ENCODE results near the gene DNAJB9.
A peak's percentile ranks its signal among the peaks of the same experiment; 100 is the strongest.

Gene DNAJB9

DNA sequence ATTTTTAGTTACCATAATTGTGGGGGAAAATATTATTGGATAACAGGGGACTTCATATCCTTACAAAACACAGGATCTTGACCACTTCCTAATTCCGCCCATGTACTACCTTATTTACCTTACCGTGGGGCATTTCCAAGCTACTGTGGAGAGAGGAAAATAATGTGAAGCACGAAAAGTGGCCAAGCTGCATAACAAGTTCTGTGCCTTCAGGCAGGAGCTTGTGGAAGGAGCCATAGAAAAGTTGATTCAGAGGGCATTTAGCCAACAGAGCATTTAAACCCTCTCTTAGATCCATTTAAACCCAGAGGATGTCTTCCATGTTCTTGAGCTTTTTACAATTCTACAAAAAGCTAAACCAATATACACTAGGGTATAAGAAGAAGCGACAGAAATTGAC lies 41.6 kb downstream of the DNAJB9 start:
- no peak for DNase-seq

DNA sequence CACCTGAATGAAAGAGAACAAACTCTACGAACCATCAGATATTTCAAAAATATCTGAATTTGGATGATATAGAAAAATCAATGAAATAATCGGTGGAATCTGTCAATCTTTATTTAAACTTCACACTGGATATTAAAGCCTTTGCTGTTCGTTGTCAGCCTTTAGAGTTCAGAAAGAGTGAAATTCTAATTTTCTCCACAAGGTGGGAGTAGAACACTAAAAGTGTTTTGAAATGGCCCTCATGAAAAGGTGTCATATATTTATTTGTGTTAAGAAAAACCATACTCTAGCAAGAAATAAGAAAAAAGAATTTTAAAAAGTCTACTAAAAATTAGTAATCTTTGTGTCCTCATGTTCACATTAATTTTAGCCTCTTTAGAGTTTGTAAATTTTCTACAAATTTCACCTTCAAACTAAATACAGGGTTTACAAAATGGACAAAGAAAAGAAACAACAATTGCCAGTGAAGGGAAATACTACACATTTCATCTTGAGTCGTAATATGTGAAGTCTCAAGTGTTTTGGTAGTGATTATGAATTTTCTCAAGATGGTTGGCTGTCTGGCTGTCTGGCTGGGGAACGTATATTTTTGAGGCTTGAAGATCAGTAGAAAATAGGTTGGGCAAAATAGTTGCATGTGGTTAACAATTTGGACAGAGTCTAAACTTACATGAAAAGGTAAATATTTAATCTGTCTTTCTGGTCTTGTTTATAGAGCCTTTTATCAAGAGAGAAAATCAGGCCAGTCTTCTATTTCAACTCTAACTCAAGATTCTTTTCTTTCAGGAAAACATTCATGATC lies 43.7 kb downstream of the DNAJB9 start:
- DNase-seq = peak; percentile 75

DNA sequence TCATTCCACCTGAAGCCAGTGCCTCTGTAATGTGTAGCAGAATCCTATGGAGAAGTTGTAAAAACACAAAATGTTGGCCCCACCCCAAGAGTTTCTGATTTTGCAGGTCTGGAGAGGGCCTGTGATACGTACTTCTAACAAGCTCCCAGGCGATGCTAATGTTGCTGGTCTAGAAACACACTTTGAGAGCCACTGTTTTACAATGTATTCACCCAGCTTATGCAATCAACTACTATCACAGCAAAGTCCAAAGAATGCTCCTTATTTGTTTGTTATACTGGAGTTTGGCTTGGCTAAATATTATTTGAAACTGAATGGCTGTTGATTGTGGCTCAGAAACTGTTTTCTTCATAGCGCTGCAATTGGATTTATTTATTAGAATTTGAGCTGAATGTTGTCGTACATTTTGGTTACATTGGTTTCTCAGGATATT lies 44.3 kb downstream of the DNAJB9 start:
- no peak for DNase-seq

DNA sequence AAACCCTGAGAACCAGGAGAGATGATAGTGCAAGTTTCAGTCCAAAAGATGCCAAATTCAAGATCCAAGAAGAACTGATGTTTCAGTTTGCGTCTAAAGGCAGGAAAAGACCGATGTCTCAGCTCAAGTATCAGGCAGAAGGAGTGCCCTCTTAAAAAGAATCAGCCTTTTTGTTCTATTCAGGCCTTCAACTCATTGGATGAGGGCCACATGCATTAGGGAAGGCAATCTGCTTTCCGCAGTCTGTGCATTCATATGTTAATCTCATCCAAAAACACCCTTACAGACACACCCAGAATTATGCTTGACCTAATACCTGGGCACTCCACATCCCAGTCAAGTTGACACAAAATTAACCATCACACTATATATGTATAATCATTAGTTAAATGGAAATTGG lies 45.2 kb downstream of the DNAJB9 start:
- no peak for DNase-seq

DNA sequence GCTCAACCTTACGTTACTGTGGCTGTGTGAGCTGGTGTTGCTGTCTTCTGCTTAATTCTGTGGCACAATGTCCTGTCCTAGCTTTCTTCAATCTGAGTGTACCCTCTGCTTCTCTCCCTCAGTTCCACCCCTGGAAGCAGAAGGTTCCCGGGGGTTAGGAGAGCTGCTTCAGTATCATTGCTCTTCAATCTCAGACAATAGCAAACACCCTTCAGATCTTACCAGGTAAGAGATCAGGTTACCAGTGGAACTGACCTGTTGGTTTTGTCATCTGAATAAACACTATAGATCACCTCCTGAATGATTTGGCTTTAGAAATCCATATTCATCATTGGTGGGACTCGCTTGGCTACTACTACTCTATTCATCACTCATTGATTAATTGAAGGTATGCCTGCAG lies 48.4 kb downstream of the DNAJB9 start:
- no peak for DNase-seq

DNA sequence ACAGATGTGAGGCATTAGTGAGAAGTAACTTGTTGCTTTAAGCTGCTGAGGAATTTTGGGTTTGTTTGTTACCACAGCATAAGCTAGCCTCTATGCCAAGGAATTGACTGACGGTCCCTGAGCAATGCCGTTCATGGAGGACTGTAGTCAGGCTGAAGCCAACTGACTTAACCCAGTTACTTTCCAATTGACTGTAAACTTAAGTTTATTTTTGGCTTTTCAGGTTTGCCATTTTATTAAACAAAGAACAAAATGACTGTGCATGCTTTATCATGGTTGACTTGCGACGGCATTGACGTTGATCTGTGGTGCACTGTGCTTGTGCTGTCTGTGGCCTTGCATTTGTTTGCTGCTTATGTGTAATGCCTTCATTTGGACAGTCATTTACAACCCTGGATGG lies 53.5 kb downstream of the DNAJB9 start:
- no peak for DNase-seq

Data from NCI-H2171 treated with DMSO at 0.1 percent for 48 hours (cell line).